HG02642 (cell line): ENCODE results near the gene P2RY12.

Experiments used
- ATAC-seq: cut with Tn5 transposase; IDR thresholded peaks from one replicate; pipeline ENCODE4 v1.9.1; 2021; ENCODE audit warnings: mild to moderate bottlenecking; ENCODE audit not compliant: unreplicated experiment, poor library complexity

The P2RY12 gene

GRCh38 chr3:151312972-151313371 is 71.6 kb downstream of the P2RY12 start:
- no peak for ATAC-seq

- ATAC-seq = no peak
Observed at GRCh38 chr3:151309566-151309965, 75.0 kb downstream of the P2RY12 start.

- ATAC-seq = no peak
Observed at GRCh38 chr3:151307583-151308488, 76.7 kb downstream of the P2RY12 start.

- ATAC-seq = no peak
Observed at GRCh38 chr3:151307131-151307530, 77.4 kb downstream of the P2RY12 start.

- no peak for ATAC-seq
Observed at GRCh38 chr3:151306168-151306810, 78.3 kb downstream of the P2RY12 start.

GRCh38 chr3:151305775-151306151 is 78.8 kb downstream of the P2RY12 start:
- ATAC-seq = no peak

GRCh38 chr3:151305060-151305774 is 79.3 kb downstream of the P2RY12 start:
- no peak for ATAC-seq

- no peak for ATAC-seq
Observed at GRCh38 chr3:151303751-151304150, 80.8 kb downstream of the P2RY12 start.

- no peak for ATAC-seq
Observed at GRCh38 chr3:151301787-151302186, 82.8 kb downstream of the P2RY12 start.

- ATAC-seq = no peak
Observed at GRCh38 chr3:151300539-151300938, 84.0 kb downstream of the P2RY12 start.

- ATAC-seq = no peak
Observed at GRCh38 chr3:151299006-151299405, 85.5 kb downstream of the P2RY12 start.

- no peak for ATAC-seq
Observed at GRCh38 chr3:151297429-151297828, 87.1 kb downstream of the P2RY12 start.

GRCh38 chr3:151296226-151296625 is 88.3 kb downstream of the P2RY12 start:
- no peak for ATAC-seq

- ATAC-seq = no peak
Observed at GRCh38 chr3:151293127-151293526, 91.4 kb downstream of the P2RY12 start.

GRCh38 chr3:151290673-151291072 is 93.9 kb downstream of the P2RY12 start:
- no peak for ATAC-seq

- no peak for ATAC-seq
Observed at GRCh38 chr3:151289445-151289844, 95.1 kb downstream of the P2RY12 start.
